A549 (cell line): ENCODE measurements around the gene PRR5L. TPM values are rescaled to one million over a fixed set of nuclear protein-coding genes. Genes with fewer than 3 reads are reported as not detected.
A peak's percentile ranks its signal among the peaks of the same experiment; 100 is the strongest.

Experiments used
- ATAC-seq, 2 experiments: fragments of 200-7000 bp in 1 of 2; fragments of >200 bp in 1 of 2; cut with Nextera tagmentation in 1 of 2; cut with Tn5 transposase in 1 of 2; 3 replicates each; pipeline versions ENCODE4 v1.8.0 to v1.9.1; 2018 to 2020; ENCODE audit warnings: mild to moderate bottlenecking in 1 of 2, moderate library complexity in 1 of 2
- CTCF ChIA-PET: fragments of 300-600 bp; sonication (Branson Sonifier 250); formaldehyde crosslinking; extraction: SDS; loops from one replicate; lab custom pipeline; 2021; ENCODE audit warnings: antibody characterized with exemption, inconsistent platforms; lab: Yijun Ruan, JAX
- POLR2A ChIA-PET: fragments of 350-600 bp; formaldehyde crosslinking; extraction: SDS; loops from one replicate; lab custom pipeline; 2021; ENCODE audit warnings: antibody characterized with exemption, inconsistent platforms; lab: Yijun Ruan, JAX
- DNase-seq, 2 experiments: peaks; one replicate each; pipeline versions ENCODE4 v3.0.0 to v3.0.0-alpha.2; 2011 to 2016; ENCODE audit warnings: low read depth in 1 of 2, low spot score in 1 of 2
- FAIRE-seq: peaks from 2 replicates; lab custom pipeline; 2011; peaks lifted over from hg19 to GRCh38; lab: Jason Lieb, UNC
- H3K27ac ChIP-seq, 2 experiments: fragments of >200 bp; sonication (Bioruptor Twin); formaldehyde crosslinking; 3 replicates each; pipeline ENCODE4 v1.5.1; 2016 to 2017
- H3K4me1 ChIP-seq: fragments of >200 bp; sonication (Bioruptor Twin); formaldehyde crosslinking; 3 replicates; pipeline ENCODE4 v1.6.1; 2016
- H3K4me2 ChIP-seq: fragments of >200 bp; sonication (Bioruptor Twin); formaldehyde crosslinking; 3 replicates; pipeline ENCODE4 v1.6.1; 2016
- H3K4me3 ChIP-seq: fragments of >200 bp; sonication (Bioruptor Twin); formaldehyde crosslinking; 3 replicates; pipeline ENCODE4 v1.5.1; 2016
- H3K9me3 ChIP-seq: fragments of >200 bp; sonication (Bioruptor Twin); formaldehyde crosslinking; 3 replicates; pipeline ENCODE4 v1.6.1; 2016
- CBX2 ChIP-seq: fragments of 200-600 bp; sonication (generic); IDR thresholded peaks from 2 replicates; pipeline ENCODE4 v1.6.1; 2016; ENCODE audit warnings: low read depth, mild to moderate bottlenecking, borderline replicate concordance
- CEBPB ChIP-seq, 2 experiments: fragments of >200 bp in 1 of 2; sonication (Bioruptor Twin) in 1 of 2; formaldehyde crosslinking in 1 of 2; IDR thresholded peaks; 2 replicates each; pipeline ENCODE4 v1.6.1; 2012 to 2016
- CHD4 ChIP-seq: fragments of 200-600 bp; sonication (generic); IDR thresholded peaks from 2 replicates; pipeline ENCODE4 v1.6.1; 2016; ENCODE audit warnings: antibody characterized with exemption, mild to moderate bottlenecking, borderline replicate concordance
- EP300 ChIP-seq, 2 experiments: fragments of >200 bp; sonication (Bioruptor Twin); formaldehyde crosslinking; IDR thresholded peaks; 2 replicates in 1 of 2; 3 replicates in 1 of 2; pipeline ENCODE4 v1.6.1; 2016 to 2017
- ESRRA ChIP-seq: fragments of 150-350 bp; IDR thresholded peaks from 2 replicates; pipeline ENCODE4 v1.6.1; 2014; ENCODE audit warnings: mild to moderate bottlenecking, low read length, borderline replicate concordance
- FOSL2 ChIP-seq, 2 experiments: fragments of 450-650 bp in 1 of 2; fragments of >200 bp in 1 of 2; sonication (Bioruptor Twin) in 1 of 2; formaldehyde crosslinking; IDR thresholded peaks; 2 replicates each; pipeline versions ENCODE4 v1.5.0 to v1.6.1; 2016 to 2020; ENCODE audit warnings: mild to moderate bottlenecking in 1 of 2, moderate library complexity in 1 of 2
- FOXS1 ChIP-seq: fragments of 250-450 bp; sonication (Bioruptor Pico); IDR thresholded peaks from 2 replicates; pipeline ENCODE4 v1.5.0; 2020; ENCODE audit warnings: mild to moderate bottlenecking, moderate library complexity
- HEYL ChIP-seq: fragments of 250-450 bp; sonication (Bioruptor Pico); IDR thresholded peaks from 2 replicates; pipeline ENCODE4 v1.8.0; 2021; ENCODE audit warnings: mild to moderate bottlenecking, moderate library complexity
- HOXB5 ChIP-seq: fragments of 250-450 bp; sonication (Bioruptor Pico); IDR thresholded peaks from 2 replicates; pipeline ENCODE4 v1.5.0; 2020; ENCODE audit warnings: mild to moderate bottlenecking, moderate library complexity
- JUN ChIP-seq, 2 experiments: fragments of >200 bp; sonication (Bioruptor Twin); formaldehyde crosslinking; IDR thresholded peaks; 2 replicates in 1 of 2; 3 replicates in 1 of 2; pipeline ENCODE4 v1.6.1; 2016 to 2017
- KDM1A ChIP-seq: fragments of 200-600 bp; sonication (generic); IDR thresholded peaks from 2 replicates; pipeline ENCODE4 v1.6.1; 2016; ENCODE audit warnings: low read depth, mild to moderate bottlenecking
- KDM5A ChIP-seq: fragments of 200-600 bp; sonication (generic); IDR thresholded peaks from 2 replicates; pipeline ENCODE4 v1.6.1; 2016; ENCODE audit warnings: antibody characterized with exemption, mild to moderate bottlenecking
- MAZ ChIP-seq: fragments of 150-350 bp; IDR thresholded peaks from 2 replicates; pipeline ENCODE4 v1.6.1; 2014; ENCODE audit warnings: antibody characterized with exemption, low read depth, low read length, borderline replicate concordance
- MYC ChIP-seq: IDR thresholded peaks from 2 replicates; pipeline ENCODE4 v1.6.1; 2012; ENCODE audit warnings: mild to moderate bottlenecking, inconsistent platforms, low read length, improper control_type of control experiment, borderline replicate concordance
- PHF8 ChIP-seq: fragments of 200-600 bp; sonication (generic); IDR thresholded peaks from 2 replicates; pipeline ENCODE4 v1.6.1; 2016; ENCODE audit warnings: low read depth, mild to moderate bottlenecking, antibody characterized with exemption, moderate library complexity, borderline replicate concordance
- RARB ChIP-seq: fragments of 250-450 bp; sonication (Bioruptor Pico); IDR thresholded peaks from 2 replicates; pipeline ENCODE4 v1.8.0; 2021; ENCODE audit warnings: mild to moderate bottlenecking, moderate library complexity
- RCOR1 ChIP-seq: fragments of 150-350 bp; IDR thresholded peaks from 2 replicates; pipeline ENCODE4 v1.6.1; 2014; ENCODE audit warnings: antibody characterized with exemption, low read length, low read depth
- RFX5 ChIP-seq: fragments of 450-650 bp; IDR thresholded peaks from 2 replicates; pipeline ENCODE4 v1.7.1; 2014; ENCODE audit warnings: antibody characterized with exemption, mild to moderate bottlenecking, moderate library complexity
- RNF2 ChIP-seq: fragments of 200-600 bp; sonication (generic); IDR thresholded peaks from 2 replicates; pipeline ENCODE4 v1.6.1; 2016; ENCODE audit warnings: low read depth, mild to moderate bottlenecking, antibody characterized with exemption, moderate library complexity, borderline replicate concordance
- TP53 ChIP-seq: fragments of 250-450 bp; sonication (Bioruptor Pico); IDR thresholded peaks from 2 replicates; pipeline ENCODE4 v1.5.0; 2021; ENCODE audit warnings: mild to moderate bottlenecking, moderate library complexity
- ZC3H11A ChIP-seq: fragments of 450-650 bp; IDR thresholded peaks from 2 replicates; pipeline ENCODE4 v1.6.1; 2014; ENCODE audit warnings: antibody characterized with exemption, mild to moderate bottlenecking
- ZFP36 ChIP-seq: fragments of 450-650 bp; IDR thresholded peaks from 2 replicates; pipeline ENCODE4 v1.6.1; 2014; ENCODE audit warnings: borderline replicate concordance; ENCODE audit not compliant: partially characterized antibody
- WGBS: methylation state at CpG from one replicate; pipeline ENCODE4 v1.1.6; 2017; ENCODE audit errors: missing lambda C conversion rate; 5-methylcytosine and 5-hydroxymethylcytosine counted together
- polyA plus RNA-seq, 4 experiments: library from polyadenylated mRNA; depleted of rRNA in 3 of 4; stranded (reverse); fragments of >200 nt; fragmentation: RNase III in 1 of 4; extraction: RNeasy Plus Mini Kit Qiagen cat#74134 plus additional on column Dnase treatment in 1 of 4; gene quantifications; 2 replicates in 3 of 4; 3 replicates in 1 of 4; pipeline ENCODE4 v1.2.3, GENCODE V29; 2011 to 2017
- TF ChIP-seq, protein P1 (sequence below): fragments of 250-450 bp; sonication (Bioruptor Pico); IDR thresholded peaks from 2 replicates; pipeline ENCODE4 v1.5.0; 2020; ENCODE audit warnings: low read depth, mild to moderate bottlenecking, moderate library complexity
- TF ChIP-seq, protein P2 (sequence below): IDR thresholded peaks from 2 replicates; pipeline ENCODE4 v1.6.1; 2012
- TF ChIP-seq, protein P3 (sequence below): fragments of >200 bp; sonication (Bioruptor Twin); formaldehyde crosslinking; IDR thresholded peaks from 3 replicates; pipeline ENCODE4 v1.5.1; 2016
- TF ChIP-seq, protein P4 (sequence below): IDR thresholded peaks from 2 replicates; pipeline ENCODE4 v1.6.1; 2012; ENCODE audit warnings: low read depth, borderline replicate concordance

PRR5L gene
- polyA plus RNA-seq, 2 of the 4 experiments (the other 2 are of a cell fraction) = 6.9 to 12.1 TPM

DNA sequence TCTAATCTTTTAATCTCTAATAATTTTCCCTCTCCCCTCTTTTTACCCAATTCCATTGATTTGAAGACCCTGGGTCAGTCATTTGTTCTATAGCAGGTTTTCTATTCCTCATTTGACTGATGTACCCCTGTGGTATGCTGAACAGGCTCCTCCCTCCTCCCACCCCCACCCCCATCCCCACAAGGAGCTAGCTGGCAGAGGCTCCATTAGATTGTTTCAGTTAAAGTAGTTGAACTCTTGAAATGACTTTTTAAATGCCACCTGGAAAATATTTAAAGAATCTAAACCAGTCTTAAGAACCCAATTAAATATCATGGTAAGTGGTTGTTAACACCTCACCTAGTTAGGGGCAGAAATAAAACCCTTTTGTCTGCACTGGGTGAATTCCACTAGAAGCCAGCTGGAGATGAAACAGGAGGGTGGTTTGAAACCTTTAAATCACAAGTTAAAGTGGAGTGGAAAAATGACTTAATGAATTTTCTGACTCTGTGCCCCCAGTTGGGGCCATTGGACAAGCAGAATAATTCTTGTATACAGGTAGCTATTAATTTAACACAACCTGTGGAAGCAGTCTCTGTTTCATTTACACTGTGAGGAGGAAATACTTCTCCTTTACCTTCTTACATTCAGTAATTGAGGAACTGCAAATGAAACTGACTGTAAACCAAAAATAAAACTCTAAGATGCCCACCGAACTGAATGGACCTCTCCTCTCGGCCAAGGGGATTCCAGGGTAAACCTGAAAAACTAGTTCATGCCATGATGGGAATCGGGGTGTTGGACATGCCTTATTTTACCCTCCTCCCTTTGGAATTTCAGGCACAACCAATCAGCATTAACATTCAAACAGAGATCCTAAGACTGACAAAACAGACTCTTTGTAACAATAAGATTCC lies 30.7 kb downstream of the PRR5L start:
- no peak overlapping the region for H3K4me3 ChIP-seq
- DNase-seq = no peak
- no peaks in the 10 kb centered on the region for H3K4me1 ChIP-seq
- H3K9me3 ChIP-seq = no peaks in the 10 kb centered on the region
- TF ChIP-seq CBX2 (no peak), FOXS1 (CRISPR knock-in tag) (no peak), HOXB5 (CRISPR knock-in tag) (no peak), RFX5 (no peak), HEYL (no peak), CEBPB (IDR thresholded peaks at IDR 0.05) (no peak), TP53 (CRISPR knock-in tag) (no peak), ZFP36 (no peak), RNF2 (no peak), JUN (IDR thresholded peaks at IDR 0.05) (no peak), CHD4 (no peak), RCOR1 (no peak), MAZ (no peak), MYC (no peak), KDM5A (no peak), ESRRA (no peak)
- TF ChIP-seq, protein P1, sequence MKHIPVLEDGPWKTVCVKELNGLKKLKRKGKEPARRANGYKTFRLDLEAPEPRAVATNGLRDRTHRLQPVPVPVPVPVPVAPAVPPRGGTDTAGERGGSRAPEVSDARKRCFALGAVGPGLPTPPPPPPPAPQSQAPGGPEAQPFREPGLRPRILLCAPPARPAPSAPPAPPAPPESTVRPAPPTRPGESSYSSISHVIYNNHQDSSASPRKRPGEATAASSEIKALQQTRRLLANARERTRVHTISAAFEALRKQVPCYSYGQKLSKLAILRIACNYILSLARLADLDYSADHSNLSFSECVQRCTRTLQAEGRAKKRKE (CRISPR knock-in tag) = no peak
- TF ChIP-seq, protein P2, sequence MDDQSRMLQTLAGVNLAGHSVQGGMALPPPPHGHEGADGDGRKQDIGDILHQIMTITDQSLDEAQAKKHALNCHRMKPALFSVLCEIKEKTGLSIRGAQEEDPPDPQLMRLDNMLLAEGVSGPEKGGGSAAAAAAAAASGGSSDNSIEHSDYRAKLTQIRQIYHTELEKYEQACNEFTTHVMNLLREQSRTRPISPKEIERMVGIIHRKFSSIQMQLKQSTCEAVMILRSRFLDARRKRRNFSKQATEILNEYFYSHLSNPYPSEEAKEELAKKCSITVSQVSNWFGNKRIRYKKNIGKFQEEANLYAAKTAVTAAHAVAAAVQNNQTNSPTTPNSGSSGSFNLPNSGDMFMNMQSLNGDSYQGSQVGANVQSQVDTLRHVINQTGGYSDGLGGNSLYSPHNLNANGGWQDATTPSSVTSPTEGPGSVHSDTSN = no peak
- ChIA-PET POLR2A (no interaction called here), CTCF (no interaction called here)
- no peak for ATAC-seq
- 33% methylated on average over 3 of the region's 3 CpGs for WGBS
- no peak overlapping the region for H3K4me2 ChIP-seq
- no peak overlapping the region for H3K27ac ChIP-seq
- FAIRE-seq = no peak

DNA sequence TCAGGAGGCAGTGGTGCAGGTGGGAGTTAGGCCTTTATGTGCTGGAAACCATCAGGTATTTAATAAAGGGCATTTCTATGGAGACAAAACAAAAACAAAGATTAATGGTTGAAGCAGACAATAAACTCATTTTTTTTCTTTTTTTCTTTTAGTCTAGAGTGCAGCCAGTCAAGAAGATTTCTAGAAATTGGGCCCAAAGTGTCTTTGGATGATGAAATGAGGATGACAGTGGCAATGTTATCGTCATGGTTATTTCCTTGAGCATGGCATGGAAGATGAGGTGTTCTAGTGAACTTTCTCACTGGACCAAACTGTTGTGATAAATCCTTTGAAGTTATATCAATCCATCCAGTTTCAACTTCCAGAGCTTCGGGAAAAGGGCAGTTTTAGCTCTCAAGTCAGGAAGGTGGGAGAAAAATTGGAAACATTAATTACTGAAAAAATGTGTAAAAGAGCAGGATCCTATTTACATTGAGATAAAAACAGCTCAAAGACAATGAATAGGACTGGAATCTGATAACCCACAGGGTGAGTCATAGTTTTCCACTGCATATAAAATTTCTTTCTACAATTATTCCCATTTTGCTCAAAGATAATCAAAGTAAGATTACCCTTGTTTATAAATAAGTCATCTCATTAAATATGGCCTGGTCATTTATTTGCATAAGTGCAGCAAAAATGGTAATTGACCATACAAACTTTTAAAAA lies 33.0 kb downstream of the PRR5L start:
- FAIRE-seq (no peak), ATAC-seq (no peak), DNase-seq (no peak)
- ChIA-PET POLR2A (no interaction called here), CTCF (interaction anchor here (0.6 to 1.1 kb wide), 2 partner anchors 12 to 150 kb away, joined by 3 read pairs; no protein-coding TSS in a partner anchor)
- TF ChIP-seq FOSL2 (IDR thresholded peaks at IDR 0.05) (no peak), FOSL2 (CRISPR knock-in tag; IDR thresholded peaks at IDR 0.05) (peak; percentile 49; the same call in 1 of the 2 replicates), EP300 (IDR thresholded peaks at IDR 0.05) (no peak)
- no peak overlapping the region for H3K4me2 ChIP-seq
- H3K9me3 ChIP-seq = peaks cover 6% of the 10 kb centered on the region; the same call in 1 of the 3 replicates
- no peak overlapping the region for H3K4me3 ChIP-seq
- no peaks in the 10 kb centered on the region for H3K4me1 ChIP-seq
- WGBS = 17% methylated on average over 2 of the region's 2 CpGs
- H3K27ac ChIP-seq = no peak overlapping the region

DNA sequence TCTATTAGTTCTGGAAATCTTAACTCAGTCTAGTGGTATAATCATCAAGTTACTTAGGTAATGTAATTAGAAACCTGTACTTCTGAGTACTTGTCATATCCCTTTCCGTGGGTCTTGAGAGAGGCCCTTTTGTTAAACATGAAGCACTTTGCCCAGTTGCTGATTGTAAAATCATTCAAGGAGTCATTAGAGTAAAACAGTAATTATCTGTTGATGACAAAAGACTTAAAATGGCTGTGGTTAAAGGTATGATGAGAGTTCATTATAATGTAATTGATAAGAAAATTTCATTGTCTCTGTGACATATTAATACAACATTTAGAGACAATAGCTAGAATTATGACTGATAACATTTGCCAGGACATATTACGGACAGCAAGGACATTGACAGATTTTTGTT lies 34.3 kb downstream of the PRR5L start:
- CTCF ChIA-PET = no interaction called here
- FAIRE-seq = no peak

More for the DNA sequence above, 34.3 kb downstream of the PRR5L start:
- WGBS = 83% methylated on average over 2 of the region's 2 CpGs
- TF ChIP-seq CEBPB (IDR thresholded peaks at IDR 0.05) = no peak
- TF ChIP-seq ZC3H11A = no peak
- TF ChIP-seq KDM1A = no peak
- no peak for TF ChIP-seq PHF8
- TF ChIP-seq RARB = no peak
- no peak for TF ChIP-seq EP300 (IDR thresholded peaks at IDR 0.05)
- TF ChIP-seq, protein P3, sequence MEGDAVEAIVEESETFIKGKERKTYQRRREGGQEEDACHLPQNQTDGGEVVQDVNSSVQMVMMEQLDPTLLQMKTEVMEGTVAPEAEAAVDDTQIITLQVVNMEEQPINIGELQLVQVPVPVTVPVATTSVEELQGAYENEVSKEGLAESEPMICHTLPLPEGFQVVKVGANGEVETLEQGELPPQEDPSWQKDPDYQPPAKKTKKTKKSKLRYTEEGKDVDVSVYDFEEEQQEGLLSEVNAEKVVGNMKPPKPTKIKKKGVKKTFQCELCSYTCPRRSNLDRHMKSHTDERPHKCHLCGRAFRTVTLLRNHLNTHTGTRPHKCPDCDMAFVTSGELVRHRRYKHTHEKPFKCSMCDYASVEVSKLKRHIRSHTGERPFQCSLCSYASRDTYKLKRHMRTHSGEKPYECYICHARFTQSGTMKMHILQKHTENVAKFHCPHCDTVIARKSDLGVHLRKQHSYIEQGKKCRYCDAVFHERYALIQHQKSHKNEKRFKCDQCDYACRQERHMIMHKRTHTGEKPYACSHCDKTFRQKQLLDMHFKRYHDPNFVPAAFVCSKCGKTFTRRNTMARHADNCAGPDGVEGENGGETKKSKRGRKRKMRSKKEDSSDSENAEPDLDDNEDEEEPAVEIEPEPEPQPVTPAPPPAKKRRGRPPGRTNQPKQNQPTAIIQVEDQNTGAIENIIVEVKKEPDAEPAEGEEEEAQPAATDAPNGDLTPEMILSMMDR = no peak
- TF ChIP-seq, protein P4, sequence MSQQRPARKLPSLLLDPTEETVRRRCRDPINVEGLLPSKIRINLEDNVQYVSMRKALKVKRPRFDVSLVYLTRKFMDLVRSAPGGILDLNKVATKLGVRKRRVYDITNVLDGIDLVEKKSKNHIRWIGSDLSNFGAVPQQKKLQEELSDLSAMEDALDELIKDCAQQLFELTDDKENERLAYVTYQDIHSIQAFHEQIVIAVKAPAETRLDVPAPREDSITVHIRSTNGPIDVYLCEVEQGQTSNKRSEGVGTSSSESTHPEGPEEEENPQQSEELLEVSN = no peak
- Histone ChIP-seq H3K27ac (no peak overlapping the region), H3K4me1 (no peaks in the 10 kb centered on the region), H3K9me3 (peaks cover 6% of the 10 kb centered on the region; the same call in 1 of the 3 replicates), H3K4me3 (no peak overlapping the region), H3K4me2 (no peak overlapping the region)
- POLR2A ChIA-PET = no interaction called here
- DNase-seq (no peak), ATAC-seq (no peak)
